H1 (cell line): ENCODE measurements around the gene CACNA1F.

Source experiments
- CTCF ChIP-seq, 3 experiments: IDR thresholded peaks; 1 replicate in 2 of 3; 2 replicates in 1 of 3; pipeline versions ENCODE4 v1.5.1 to v1.6.1; 2011; ENCODE audit warnings: low read length in 3 of 3, mild to moderate bottlenecking in 3 of 3, inconsistent platforms in 2 of 3, low read depth in 1 of 3, moderate library complexity in 1 of 3; ENCODE audit not compliant: insufficient read depth in 1 of 3; ENCODE audit errors: control extremely low read depth in 1 of 3
- KDM5A ChIP-seq: fragments of 200-600 bp; IDR thresholded peaks from 2 replicates; pipeline ENCODE4 v1.7.1; 2012; ENCODE audit warnings: mild to moderate bottlenecking, low read length, inconsistent platforms, mixed read lengths
- SIN3A ChIP-seq, 2 experiments: IDR thresholded peaks in 1 of 2; conservative IDR thresholded peaks in 1 of 2; 2 replicates each; pipeline ENCODE4 v1.6.1; 2011 to 2012; ENCODE audit warnings: low read length in 2 of 2, improper control_type of control experiment in 1 of 2, low read depth in 1 of 2, mild to moderate bottlenecking in 1 of 2

GRCh38 chrX:49174723-49175122 is 58.4 kb downstream of the CACNA1F start:
- TF ChIP-seq CTCF (IDR thresholded peaks at IDR 0.05; ENCODE audit: control extremely low read depth in 1 of 3, insufficient read depth in 1 of 3, low read depth in 1 of 3, low read length in 3 of 3) (no peak), SIN3A (conservative IDR thresholded peaks at IDR 0.05 in 1 of 2, IDR thresholded peaks at IDR 0.05 in 1 of 2; ENCODE audit: low read depth in 1 of 2, low read length in 2 of 2) (no peak), KDM5A (no peak)
